ENCODE data around the gene PPP4R4. TPM values are rescaled to one million over a fixed set of nuclear protein-coding genes. Genes with fewer than 3 reads are reported as not detected.
A peak's percentile ranks its signal among the peaks of the same experiment; 100 is the strongest.

Gene PPP4R4
- total RNA-seq, 1 donor from 2014 or later: 2.7 TPM

DNA sequence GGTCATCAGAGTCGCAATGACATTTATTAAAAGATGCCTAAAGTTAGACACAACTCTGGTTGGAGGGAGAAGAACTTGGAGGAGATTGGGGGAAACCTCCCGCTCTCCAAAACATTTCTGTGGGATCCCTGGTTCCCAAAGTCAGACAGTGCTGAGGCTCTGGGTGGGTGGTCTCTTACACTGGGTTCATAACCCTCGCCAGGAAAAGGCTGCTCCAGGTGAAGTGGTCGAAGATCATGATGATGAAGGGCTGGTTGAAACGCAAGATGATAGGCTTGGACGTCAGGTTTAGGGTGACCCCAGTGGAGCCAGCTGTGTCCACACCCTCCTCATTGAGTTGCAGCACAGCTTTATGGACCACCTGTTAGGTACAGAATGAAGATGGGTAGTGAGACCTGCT, 130.1 kb downstream of the PPP4R4 start:
- Mint-ChIP-seq H3K36me3 (ENCODE audit: low read depth) (no peaks in the 10 kb centered on the region), H3K9me3 (peaks cover 13% of the 10 kb centered on the region), H3K4me3 (no peak overlapping the region), H3K27ac (no peak overlapping the region), H3K27me3 (no peaks in the 10 kb centered on the region), H3K4me1 (no peaks in the 10 kb centered on the region)
- peak; percentile 37 for DNase-seq
- intact Hi-C loops (cut with micrococcal nuclease): loop anchor here (10.0 kb wide), 1 partner anchor 269 kb away; no protein-coding TSS in a partner anchor

DNA sequence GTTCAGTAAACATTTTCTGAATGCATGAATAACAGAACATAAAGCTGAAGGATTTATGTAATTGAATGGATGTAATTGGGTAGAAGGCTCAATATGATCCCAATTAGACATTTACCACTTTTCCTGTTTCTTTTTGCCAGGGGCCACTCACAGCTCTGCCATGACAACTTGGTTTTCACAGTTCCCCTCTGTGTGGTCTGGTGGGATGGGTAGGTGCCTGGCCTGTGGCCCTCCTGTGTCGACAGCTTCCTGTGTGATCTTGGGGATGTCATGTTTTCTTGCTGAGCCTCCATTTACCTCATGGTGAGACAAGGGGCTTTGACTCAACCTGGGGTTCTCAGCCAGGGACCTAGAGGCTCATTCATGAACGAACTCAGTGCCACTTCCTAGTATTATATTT, 131.5 kb downstream of the PPP4R4 start:
- Mint-ChIP-seq H3K4me3 (no peak overlapping the region), H3K27ac (no peak overlapping the region), H3K9me3 (peaks cover 13% of the 10 kb centered on the region), H3K4me1 (no peaks in the 10 kb centered on the region), H3K27me3 (no peaks in the 10 kb centered on the region), H3K36me3 (ENCODE audit: low read depth) (no peaks in the 10 kb centered on the region)
- DNase-seq: no peak
- intact Hi-C loops (cut with micrococcal nuclease): loop anchor here (10.0 kb wide), 1 partner anchor 271 kb away; no protein-coding TSS in a partner anchor

DNA sequence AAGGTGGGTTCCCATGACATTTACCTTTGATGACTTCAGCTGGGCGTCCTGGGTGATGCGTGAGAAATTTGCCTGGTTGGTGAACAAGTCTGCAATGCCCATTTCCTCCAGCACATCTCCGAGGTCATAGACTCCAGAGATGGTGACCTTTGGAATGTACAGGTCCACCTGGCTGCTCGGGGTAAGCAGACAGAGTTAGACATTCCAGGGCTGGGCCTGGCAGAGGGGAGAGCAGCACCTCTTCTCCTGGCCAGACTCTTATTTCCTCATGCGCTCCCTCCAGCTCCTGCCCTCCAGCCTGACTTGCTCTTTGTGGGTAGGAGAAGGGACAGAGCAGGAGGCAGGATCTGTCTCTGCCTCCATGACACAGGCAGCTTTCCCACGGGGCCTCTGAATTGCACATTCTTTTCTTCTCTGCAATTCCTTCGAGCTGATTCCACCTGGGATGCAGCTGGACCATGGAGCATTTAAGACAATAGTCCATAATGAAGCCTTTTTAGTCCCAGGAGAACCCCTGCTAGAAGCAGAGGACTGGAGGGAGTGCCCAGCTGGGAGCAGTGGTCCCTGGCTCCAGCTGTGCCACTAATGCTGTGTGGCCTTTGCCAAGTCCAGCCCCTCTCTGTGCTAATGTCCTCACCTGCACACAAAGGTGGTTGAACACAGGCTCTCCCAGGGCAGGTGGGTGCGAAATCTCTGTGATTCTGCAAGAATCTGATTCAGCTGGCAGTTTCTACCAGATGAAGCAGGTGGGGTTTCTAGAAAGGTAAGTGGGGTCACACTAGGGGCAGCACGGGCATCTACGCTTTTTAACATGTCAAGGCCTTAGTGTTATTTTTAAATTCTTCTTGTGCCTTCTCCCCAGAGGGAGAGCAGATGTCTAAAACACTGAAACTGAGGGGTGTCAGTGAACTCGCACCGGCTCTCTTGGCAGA, 132.2 kb downstream of the PPP4R4 start:
- H3K9me3 Mint-ChIP-seq: peaks cover 13% of the 10 kb centered on the region
- no peaks in the 10 kb centered on the region for H3K36me3 Mint-ChIP-seq (ENCODE audit: low read depth)
- intact Hi-C loops (cut with micrococcal nuclease): loop anchor here (10.0 kb wide), 1 partner anchor 272 kb away; no protein-coding TSS in a partner anchor
- no peaks in the 10 kb centered on the region for H3K27me3 Mint-ChIP-seq
- no peaks in the 10 kb centered on the region for H3K4me1 Mint-ChIP-seq
- H3K27ac Mint-ChIP-seq: no peak overlapping the region
- H3K4me3 Mint-ChIP-seq: no peak overlapping the region
- no peak for DNase-seq

DNA sequence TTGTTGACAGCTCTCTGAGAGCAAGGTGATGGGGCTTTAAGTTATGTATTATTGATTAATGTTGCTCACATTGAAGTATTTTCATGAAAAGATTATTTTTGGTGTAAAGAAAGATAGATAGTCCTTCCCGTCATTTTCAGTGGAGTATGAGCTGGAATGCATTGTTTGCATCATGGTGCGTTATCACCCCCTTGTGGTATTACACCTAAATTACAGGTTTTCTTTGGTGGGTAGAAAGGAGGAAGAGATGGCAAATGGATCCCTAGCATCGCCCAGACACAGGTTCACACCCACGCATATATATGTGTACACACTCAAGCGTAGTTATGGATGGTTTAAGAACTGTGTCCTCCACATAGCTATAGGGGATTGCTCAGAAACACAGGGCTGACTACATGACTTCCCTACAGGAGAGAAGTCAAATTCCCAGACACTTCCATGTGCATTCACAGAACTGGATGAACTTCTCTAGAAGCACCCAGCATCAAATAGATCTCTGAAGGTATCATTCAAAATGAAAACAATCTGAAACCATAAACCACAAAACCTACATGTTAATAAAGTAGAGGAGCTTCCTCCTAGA, 133.4 kb downstream of the PPP4R4 start:
- Mint-ChIP-seq H3K9me3 (peaks cover 13% of the 10 kb centered on the region), H3K27me3 (no peaks in the 10 kb centered on the region), H3K4me1 (no peaks in the 10 kb centered on the region), H3K27ac (no peak overlapping the region), H3K36me3 (ENCODE audit: low read depth) (no peaks in the 10 kb centered on the region), H3K4me3 (no peak overlapping the region)
- no peak for DNase-seq
- intact Hi-C loops (cut with micrococcal nuclease): loop anchor here (10.0 kb wide), 1 partner anchor 273 kb away; no protein-coding TSS in a partner anchor

DNA sequence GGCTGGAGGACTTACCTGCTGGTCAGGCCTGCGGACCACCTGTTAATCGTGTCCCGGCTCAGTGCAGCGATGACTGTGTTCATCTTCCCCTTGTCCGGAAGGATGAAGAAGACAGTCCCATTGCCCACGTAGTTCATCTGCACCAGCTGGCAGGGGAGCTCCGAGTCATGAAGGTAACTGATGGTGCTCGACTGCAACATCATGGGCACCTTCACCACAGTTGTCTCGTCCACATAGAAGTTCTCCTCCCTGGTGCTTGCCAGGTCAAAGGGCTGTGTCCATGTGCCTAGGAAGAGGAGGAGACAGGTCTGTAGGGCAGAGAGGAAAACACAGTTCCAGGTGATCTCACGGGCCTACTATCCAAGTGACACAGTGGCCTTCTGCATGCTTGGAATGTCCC, 135.6 kb downstream of the PPP4R4 start:
- no peaks in the 10 kb centered on the region for H3K36me3 Mint-ChIP-seq (ENCODE audit: low read depth)
- peaks cover 13% of the 10 kb centered on the region for H3K9me3 Mint-ChIP-seq
- H3K27ac Mint-ChIP-seq: no peak overlapping the region
- intact Hi-C loops (cut with micrococcal nuclease): loop anchor here (10.0 kb wide), 1 partner anchor 275 kb away; no protein-coding TSS in a partner anchor
- H3K4me3 Mint-ChIP-seq: no peak overlapping the region
- DNase-seq: no peak
- H3K4me1 Mint-ChIP-seq: no peaks in the 10 kb centered on the region
- no peaks in the 10 kb centered on the region for H3K27me3 Mint-ChIP-seq

DNA sequence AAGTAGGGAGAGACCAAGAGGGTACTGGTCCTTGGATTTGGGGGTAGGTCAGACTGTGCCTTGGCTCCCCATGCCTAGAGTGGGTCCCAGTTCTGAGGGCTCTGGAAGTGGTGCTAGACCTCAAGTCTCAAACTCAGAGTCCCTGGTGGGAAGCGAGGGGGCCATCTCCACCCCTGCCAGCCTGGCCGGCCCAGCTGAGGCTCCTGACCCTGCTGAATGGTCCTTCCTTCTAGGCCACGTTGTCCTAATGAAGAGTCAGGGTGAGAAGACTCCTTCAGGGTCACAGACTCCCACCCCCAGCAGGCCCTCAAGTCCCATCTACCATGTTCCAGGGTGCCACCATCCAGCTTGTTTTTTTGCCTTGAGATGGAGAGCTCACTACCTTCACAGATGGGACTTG, 136.1 kb downstream of the PPP4R4 start:
- Mint-ChIP-seq H3K27me3 (no peaks in the 10 kb centered on the region), H3K27ac (no peak overlapping the region), H3K36me3 (ENCODE audit: low read depth) (no peaks in the 10 kb centered on the region), H3K4me1 (no peaks in the 10 kb centered on the region), H3K9me3 (peaks cover 13% of the 10 kb centered on the region), H3K4me3 (no peak overlapping the region)
- no peak for DNase-seq
- intact Hi-C loops (cut with micrococcal nuclease): no loop called here

DNA sequence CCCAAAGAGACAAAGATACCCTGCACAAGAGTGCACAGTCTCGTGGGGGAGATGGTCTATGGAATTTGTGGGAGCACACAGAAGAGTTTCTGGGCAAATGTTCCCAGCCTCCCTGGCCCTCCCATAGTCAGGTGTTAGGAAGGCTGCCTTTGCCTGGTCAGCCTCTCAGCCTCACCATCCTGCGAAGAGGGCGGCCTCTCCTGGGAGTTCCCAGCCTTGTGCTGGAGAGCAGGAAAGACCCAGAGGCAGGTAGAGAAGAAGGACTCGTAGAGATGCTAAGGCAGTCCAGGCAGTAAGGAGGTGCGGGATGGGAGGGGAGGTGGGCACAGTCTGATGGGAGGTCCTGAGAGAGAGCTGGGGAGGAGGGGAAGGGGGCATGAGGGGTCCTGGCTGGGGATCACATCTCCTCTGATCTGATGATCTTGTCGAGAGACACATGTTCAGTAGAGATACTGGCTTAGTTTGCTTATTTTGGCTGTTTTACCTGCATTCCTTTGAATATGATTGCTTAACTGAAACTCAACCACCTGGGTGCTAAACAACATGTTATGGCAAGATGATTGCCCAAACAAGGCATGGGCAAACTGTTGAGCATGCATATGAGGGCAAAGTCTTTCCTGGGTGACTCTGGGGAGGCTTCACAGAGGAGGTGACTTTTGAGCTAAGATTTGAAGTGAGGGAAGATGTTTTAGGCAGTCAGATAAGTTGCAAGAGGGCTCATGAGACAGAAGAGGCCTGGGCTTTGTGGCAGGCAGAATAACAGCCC, 138.5 kb downstream of the PPP4R4 start:
- intact Hi-C loops (cut with micrococcal nuclease): no loop called here
- Mint-ChIP-seq H3K4me3 (no peak overlapping the region), H3K4me1 (no peaks in the 10 kb centered on the region), H3K27me3 (peaks cover 3% of the 10 kb centered on the region), H3K36me3 (ENCODE audit: low read depth) (no peaks in the 10 kb centered on the region), H3K9me3 (peaks cover 9% of the 10 kb centered on the region), H3K27ac (no peak overlapping the region)
- peak; percentile 41 for DNase-seq

DNA sequence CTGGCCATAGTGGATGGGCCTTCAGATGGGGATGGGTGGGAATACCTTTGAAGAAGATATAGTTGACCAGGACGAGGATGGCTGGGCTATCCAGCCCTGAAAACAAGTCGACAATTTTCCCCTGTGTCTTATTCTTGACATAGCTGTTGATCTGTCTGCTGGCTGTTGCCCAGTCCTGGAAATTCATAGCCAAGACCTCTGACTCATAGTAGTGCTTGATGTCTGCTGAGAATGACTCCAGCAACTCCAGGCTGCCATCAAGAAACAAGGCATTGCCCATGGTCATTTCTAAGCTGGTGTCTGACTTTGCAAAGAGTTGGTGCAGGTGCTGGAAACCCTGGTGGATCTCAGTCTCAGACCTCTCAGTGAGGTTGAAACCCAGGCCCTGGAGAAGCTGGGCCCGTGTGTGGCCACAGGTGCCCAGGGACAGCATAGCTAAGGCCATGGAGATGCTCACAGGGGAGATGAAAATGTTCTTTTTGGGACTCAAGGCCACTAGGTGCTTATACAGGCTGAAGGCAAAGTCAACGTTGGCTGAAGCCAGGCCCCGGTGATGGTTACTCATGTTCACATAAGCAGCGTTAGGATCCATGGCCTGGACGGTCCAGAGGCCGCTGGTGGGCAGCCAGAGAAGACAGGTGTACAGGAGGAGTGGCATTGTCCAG, 140.0 kb downstream of the PPP4R4 start:
- Mint-ChIP-seq H3K4me3 (no peak overlapping the region), H3K4me1 (no peaks in the 10 kb centered on the region), H3K9me3 (peaks cover 1% of the 10 kb centered on the region), H3K36me3 (ENCODE audit: low read depth) (no peaks in the 10 kb centered on the region), H3K27me3 (peaks cover 8% of the 10 kb centered on the region), H3K27ac (no peak overlapping the region)
- DNase-seq: peak; percentile 17
- intact Hi-C loops (cut with micrococcal nuclease): no loop called here

DNA sequence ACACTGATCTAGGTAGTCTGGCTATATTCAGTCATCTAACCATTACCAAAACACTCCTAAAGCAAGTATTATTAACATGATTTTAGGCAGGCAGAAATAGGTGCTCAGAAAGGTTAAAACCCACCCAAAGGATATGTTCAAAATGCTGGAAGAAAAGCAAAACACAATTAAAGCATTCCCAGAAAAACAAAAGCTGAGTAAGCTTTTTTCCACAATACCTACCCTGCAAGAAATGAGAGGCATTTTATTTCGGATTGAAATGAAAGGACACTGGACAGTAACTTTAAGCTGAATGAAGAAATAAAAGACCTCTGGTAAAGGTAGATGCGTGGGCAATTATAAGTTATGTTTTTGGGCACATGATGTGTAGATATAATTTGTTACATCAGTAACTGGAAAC, 140.8 kb downstream of the PPP4R4 start:
- Mint-ChIP-seq H3K4me3 (no peak overlapping the region), H3K27me3 (peaks cover 8% of the 10 kb centered on the region), H3K4me1 (no peaks in the 10 kb centered on the region), H3K36me3 (ENCODE audit: low read depth) (no peaks in the 10 kb centered on the region), H3K9me3 (no peaks in the 10 kb centered on the region), H3K27ac (no peak overlapping the region)
- intact Hi-C loops (cut with micrococcal nuclease): no loop called here
- DNase-seq: no peak

DNA sequence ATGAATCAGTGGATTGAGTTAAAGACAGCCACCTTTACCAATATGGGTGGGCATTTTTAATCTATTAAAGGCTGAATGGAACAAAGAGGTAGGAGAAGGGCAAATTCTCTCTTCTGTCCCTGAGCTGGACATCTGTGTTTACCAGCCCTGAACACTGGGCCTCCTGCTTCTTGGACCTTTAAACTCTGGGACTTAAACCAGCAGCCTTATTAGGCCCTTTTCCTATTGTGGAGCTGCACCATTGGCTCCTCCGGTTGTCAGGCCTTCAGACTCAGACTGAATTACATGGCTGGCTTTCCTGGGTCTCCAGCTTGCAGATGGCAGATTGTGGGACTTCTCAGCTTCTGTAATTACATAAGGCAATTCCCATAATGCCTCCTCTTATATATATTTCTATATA, 142.6 kb downstream of the PPP4R4 start:
- peaks cover 8% of the 10 kb centered on the region for H3K27me3 Mint-ChIP-seq
- H3K4me3 Mint-ChIP-seq: no peak overlapping the region
- H3K9me3 Mint-ChIP-seq: no peaks in the 10 kb centered on the region
- no peak overlapping the region for H3K27ac Mint-ChIP-seq
- intact Hi-C loops (cut with micrococcal nuclease): no loop called here
- H3K4me1 Mint-ChIP-seq: no peaks in the 10 kb centered on the region
- H3K36me3 Mint-ChIP-seq (ENCODE audit: low read depth): no peaks in the 10 kb centered on the region
- DNase-seq: no peak

DNA sequence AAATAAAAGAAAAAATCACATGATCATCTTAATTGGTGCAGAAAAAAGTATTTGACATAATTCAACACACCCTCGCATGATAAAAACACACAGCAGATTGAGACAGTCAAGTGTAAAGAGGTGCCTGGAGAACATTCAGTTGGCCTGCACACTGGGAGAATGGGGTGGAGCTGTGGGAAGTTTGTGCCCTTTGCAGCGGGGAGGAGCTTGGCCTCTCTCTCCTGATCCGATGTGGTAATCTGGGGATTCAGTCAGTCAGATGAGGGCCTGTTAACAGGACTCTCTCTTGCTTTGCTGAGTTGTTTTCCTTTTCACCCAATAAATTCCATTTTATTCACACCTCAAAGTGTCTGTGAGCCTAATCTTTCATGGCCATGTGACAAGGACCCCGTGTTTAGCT, 143.1 kb downstream of the PPP4R4 start:
- H3K4me1 Mint-ChIP-seq: no peaks in the 10 kb centered on the region
- intact Hi-C loops (cut with micrococcal nuclease): no loop called here
- H3K9me3 Mint-ChIP-seq: no peaks in the 10 kb centered on the region
- H3K36me3 Mint-ChIP-seq (ENCODE audit: low read depth): no peaks in the 10 kb centered on the region
- no peak overlapping the region for H3K27ac Mint-ChIP-seq
- H3K27me3 Mint-ChIP-seq: peaks cover 8% of the 10 kb centered on the region
- no peak overlapping the region for H3K4me3 Mint-ChIP-seq
- DNase-seq: no peak

DNA sequence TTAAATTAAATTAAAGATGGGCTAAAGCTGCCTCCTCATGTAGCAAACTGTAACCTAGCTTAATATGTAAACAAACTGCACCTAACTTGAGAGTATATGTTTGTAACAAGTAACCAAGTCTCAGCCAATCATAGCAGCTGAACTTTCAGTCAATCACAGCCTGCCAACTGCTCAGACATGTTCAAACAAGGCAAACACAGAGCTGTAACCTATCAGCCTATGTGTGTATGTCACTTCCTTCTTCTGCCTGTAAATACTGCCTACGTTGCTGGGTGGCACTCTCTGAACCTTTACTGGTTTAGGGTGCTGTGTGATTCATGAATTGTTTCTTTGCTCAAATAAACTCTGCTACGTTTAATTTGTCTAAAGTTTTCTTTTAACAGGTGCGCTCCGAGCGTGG, 146.1 kb downstream of the PPP4R4 start:
- H3K36me3 Mint-ChIP-seq (ENCODE audit: low read depth): no peaks in the 10 kb centered on the region
- peak; percentile 47 for DNase-seq
- H3K27ac Mint-ChIP-seq: no peak overlapping the region
- no peaks in the 10 kb centered on the region for H3K9me3 Mint-ChIP-seq
- intact Hi-C loops (cut with micrococcal nuclease): no loop called here
- H3K4me3 Mint-ChIP-seq: no peak overlapping the region
- no peaks in the 10 kb centered on the region for H3K4me1 Mint-ChIP-seq
- peaks cover 8% of the 10 kb centered on the region for H3K27me3 Mint-ChIP-seq

DNA sequence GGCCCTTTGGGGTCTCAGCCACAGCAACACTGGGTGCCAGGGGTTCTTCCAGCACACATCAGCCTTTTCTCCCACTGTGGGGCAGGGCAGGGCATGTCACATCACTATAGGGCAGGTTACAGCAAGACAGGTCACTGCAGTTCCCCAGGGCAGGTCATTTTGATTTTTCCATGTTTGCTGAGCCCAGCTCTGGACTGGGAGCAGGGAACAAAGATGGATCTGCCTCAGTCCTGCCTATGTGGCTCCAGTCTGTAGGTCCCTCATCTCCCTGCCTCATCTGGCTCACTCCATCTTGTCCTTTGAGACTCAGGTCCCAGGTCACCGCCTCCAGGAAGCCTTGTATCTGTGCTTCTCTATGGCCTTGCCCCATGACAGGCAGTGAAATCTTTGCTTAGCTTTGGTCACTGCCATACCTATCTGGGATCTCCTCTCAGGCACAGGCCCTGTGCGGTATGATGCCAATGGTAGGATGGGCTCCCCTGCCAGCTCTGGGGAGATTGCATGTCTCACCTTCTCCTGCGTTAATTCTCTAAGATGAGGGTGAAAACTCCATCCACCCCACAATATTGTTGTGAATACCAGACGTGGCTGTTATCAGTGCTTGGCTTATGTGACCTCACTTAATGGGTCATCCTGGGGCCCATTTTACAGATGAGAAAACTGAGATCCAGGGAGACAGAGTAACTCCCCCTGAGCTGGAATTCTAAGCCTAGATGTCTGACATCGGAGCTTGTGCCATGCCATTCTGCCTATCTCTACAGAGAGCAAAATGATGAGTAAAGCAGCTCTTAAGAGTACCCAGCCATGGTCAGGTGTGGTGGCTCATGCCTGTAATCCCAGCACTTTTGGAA, 147.5 kb downstream of the PPP4R4 start:
- no peaks in the 10 kb centered on the region for H3K4me1 Mint-ChIP-seq
- intact Hi-C loops (cut with micrococcal nuclease): no loop called here
- no peaks in the 10 kb centered on the region for H3K9me3 Mint-ChIP-seq
- peaks cover 5% of the 10 kb centered on the region for H3K27me3 Mint-ChIP-seq
- H3K36me3 Mint-ChIP-seq (ENCODE audit: low read depth): no peaks in the 10 kb centered on the region
- H3K27ac Mint-ChIP-seq: no peak overlapping the region
- peak; percentile 49 for DNase-seq
- no peak overlapping the region for H3K4me3 Mint-ChIP-seq
